ENCODE data around the gene RELA.

Gene RELA

DNA sequence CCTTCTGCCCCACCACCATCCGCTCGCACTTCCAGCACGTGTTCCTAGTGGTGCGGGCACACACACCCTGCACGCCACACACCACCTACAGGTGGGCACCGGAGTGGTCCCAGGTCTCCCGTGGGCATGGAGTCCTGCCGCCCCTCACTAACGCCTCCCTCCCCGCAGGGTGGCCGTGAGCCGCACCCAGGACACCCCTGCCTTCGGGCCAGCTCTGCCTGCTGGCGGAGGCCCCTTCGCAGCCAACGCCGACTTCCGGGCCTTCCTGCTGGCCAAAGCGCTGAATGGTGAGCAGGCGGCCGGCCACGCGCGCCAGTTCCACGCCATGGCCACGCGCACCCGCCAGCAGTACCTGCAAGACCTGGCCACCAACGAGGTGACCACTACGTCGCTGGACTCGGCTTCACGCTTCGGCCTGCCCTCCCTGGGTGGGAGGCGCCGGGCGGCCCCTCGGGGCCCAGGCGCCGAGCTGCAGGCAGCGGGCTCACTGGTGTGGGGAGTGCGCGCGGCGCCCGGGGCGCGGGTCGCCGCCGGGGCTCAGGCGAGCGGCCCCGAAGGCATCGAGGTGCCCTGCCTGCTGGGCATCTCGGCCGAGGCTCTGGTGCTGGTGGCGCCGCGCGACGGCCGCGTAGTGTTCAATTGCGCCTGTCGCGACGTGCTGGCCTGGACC lies 16.3 kb downstream of the RELA start (continued):
- TF ChIP-seq, protein P1, sequence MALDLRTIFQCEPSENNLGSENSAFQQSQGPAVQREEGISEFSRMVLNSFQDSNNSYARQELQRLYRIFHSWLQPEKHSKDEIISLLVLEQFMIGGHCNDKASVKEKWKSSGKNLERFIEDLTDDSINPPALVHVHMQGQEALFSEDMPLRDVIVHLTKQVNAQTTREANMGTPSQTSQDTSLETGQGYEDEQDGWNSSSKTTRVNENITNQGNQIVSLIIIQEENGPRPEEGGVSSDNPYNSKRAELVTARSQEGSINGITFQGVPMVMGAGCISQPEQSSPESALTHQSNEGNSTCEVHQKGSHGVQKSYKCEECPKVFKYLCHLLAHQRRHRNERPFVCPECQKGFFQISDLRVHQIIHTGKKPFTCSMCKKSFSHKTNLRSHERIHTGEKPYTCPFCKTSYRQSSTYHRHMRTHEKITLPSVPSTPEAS (tag by site-specific recombination; IDR thresholded peaks at IDR 0.05), result no peak
- TF ChIP-seq ZNF544 (tag by site-specific recombination; IDR thresholded peaks at IDR 0.05) (no peak), EGR2 (tag by site-specific recombination; IDR thresholded peaks at IDR 0.05; ENCODE audit: low read depth) (no peak), ZBTB20 (tag by site-specific recombination; IDR thresholded peaks at IDR 0.05) (no peak), ZNF24 (tag by site-specific recombination; IDR thresholded peaks at IDR 0.05) (no peak), ZBTB17 (tag by site-specific recombination; IDR thresholded peaks at IDR 0.05) (no peak), WT1 (tag by site-specific recombination; IDR thresholded peaks at IDR 0.05) (no peak), ZNF654 (tag by site-specific recombination; IDR thresholded peaks at IDR 0.05; ENCODE audit: low read depth) (no peak)
- TF ChIP-seq, protein P2, sequence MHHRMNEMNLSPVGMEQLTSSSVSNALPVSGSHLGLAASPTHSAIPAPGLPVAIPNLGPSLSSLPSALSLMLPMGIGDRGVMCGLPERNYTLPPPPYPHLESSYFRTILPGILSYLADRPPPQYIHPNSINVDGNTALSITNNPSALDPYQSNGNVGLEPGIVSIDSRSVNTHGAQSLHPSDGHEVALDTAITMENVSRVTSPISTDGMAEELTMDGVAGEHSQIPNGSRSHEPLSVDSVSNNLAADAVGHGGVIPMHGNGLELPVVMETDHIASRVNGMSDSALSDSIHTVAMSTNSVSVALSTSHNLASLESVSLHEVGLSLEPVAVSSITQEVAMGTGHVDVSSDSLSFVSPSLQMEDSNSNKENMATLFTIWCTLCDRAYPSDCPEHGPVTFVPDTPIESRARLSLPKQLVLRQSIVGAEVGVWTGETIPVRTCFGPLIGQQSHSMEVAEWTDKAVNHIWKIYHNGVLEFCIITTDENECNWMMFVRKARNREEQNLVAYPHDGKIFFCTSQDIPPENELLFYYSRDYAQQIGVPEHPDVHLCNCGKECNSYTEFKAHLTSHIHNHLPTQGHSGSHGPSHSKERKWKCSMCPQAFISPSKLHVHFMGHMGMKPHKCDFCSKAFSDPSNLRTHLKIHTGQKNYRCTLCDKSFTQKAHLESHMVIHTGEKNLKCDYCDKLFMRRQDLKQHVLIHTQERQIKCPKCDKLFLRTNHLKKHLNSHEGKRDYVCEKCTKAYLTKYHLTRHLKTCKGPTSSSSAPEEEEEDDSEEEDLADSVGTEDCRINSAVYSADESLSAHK (tag by site-specific recombination; IDR thresholded peaks at IDR 0.05), result no peak
- TF ChIP-seq, protein P3, sequence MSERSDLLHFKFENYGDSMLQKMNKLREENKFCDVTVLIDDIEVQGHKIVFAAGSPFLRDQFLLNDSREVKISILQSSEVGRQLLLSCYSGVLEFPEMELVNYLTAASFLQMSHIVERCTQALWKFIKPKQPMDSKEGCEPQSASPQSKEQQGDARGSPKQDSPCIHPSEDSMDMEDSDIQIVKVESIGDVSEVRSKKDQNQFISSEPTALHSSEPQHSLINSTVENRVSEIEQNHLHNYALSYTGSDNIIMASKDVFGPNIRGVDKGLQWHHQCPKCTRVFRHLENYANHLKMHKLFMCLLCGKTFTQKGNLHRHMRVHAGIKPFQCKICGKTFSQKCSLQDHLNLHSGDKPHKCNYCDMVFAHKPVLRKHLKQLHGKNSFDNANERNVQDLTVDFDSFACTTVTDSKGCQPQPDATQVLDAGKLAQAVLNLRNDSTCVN (tag by site-specific recombination; optimal IDR thresholded peaks at IDR 0.05), result no peak

DNA sequence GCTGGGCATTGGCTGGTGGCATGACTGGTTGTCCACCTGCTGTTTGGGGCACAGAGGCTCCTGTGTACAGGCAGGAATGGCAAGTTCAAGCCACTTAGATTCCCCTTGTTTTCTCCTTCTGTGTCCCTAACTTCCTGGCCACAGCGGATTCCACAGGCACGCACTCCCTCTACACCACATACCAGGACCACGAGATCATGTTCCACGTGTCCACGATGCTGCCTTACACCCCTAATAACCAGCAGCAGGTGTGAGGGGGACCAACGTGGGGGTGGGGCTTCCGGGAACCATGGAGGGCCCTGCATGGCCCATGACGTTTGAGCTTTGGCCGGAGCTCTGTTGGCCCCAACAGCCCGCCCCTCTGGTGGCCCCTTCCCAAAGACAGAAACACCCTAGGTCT lies 17.0 kb downstream of the RELA start:
- no peak for TF ChIP-seq ZNF629 (tag by site-specific recombination; IDR thresholded peaks at IDR 0.05)
- no peak for TF ChIP-seq ZNF155 (tag by site-specific recombination; IDR thresholded peaks at IDR 0.05)
- TF ChIP-seq, protein P4, sequence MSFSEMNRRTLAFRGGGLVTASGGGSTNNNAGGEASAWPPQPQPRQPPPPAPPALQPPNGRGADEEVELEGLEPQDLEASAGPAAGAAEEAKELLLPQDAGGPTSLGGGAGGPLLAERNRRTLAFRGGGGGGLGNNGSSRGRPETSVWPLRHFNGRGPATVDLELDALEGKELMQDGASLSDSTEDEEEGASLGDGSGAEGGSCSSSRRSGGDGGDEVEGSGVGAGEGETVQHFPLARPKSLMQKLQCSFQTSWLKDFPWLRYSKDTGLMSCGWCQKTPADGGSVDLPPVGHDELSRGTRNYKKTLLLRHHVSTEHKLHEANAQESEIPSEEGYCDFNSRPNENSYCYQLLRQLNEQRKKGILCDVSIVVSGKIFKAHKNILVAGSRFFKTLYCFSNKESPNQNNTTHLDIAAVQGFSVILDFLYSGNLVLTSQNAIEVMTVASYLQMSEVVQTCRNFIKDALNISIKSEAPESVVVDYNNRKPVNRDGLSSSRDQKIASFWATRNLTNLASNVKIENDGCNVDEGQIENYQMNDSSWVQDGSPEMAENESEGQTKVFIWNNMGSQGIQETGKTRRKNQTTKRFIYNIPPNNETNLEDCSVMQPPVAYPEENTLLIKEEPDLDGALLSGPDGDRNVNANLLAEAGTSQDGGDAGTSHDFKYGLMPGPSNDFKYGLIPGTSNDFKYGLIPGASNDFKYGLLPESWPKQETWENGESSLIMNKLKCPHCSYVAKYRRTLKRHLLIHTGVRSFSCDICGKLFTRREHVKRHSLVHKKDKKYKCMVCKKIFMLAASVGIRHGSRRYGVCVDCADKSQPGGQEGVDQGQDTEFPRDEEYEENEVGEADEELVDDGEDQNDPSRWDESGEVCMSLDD (tag by site-specific recombination; IDR thresholded peaks at IDR 0.05), result no peak
- TF ChIP-seq, protein P5, sequence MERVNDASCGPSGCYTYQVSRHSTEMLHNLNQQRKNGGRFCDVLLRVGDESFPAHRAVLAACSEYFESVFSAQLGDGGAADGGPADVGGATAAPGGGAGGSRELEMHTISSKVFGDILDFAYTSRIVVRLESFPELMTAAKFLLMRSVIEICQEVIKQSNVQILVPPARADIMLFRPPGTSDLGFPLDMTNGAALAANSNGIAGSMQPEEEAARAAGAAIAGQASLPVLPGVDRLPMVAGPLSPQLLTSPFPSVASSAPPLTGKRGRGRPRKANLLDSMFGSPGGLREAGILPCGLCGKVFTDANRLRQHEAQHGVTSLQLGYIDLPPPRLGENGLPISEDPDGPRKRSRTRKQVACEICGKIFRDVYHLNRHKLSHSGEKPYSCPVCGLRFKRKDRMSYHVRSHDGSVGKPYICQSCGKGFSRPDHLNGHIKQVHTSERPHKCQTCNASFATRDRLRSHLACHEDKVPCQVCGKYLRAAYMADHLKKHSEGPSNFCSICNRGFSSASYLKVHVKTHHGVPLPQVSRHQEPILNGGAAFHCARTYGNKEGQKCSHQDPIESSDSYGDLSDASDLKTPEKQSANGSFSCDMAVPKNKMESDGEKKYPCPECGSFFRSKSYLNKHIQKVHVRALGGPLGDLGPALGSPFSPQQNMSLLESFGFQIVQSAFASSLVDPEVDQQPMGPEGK (tag by site-specific recombination; IDR thresholded peaks at IDR 0.05), result no peak
- TF ChIP-seq ZNF830 (tag by site-specific recombination; IDR thresholded peaks at IDR 0.05; ENCODE audit: low read depth), result no peak
- no peak for TF ChIP-seq ZNF221 (tag by site-specific recombination; IDR thresholded peaks at IDR 0.05; ENCODE audit: borderline replicate concordance)
- TF ChIP-seq ZFP69B (tag by site-specific recombination; IDR thresholded peaks at IDR 0.05), result no peak
- no peak for TF ChIP-seq HOXA7 (CRISPR knock-in tag; IDR thresholded peaks at IDR 0.05; ENCODE audit: borderline replicate concordance)
- TF ChIP-seq YY2 (tag by site-specific recombination; IDR thresholded peaks at IDR 0.05), result no peak
- TF ChIP-seq, protein P6, sequence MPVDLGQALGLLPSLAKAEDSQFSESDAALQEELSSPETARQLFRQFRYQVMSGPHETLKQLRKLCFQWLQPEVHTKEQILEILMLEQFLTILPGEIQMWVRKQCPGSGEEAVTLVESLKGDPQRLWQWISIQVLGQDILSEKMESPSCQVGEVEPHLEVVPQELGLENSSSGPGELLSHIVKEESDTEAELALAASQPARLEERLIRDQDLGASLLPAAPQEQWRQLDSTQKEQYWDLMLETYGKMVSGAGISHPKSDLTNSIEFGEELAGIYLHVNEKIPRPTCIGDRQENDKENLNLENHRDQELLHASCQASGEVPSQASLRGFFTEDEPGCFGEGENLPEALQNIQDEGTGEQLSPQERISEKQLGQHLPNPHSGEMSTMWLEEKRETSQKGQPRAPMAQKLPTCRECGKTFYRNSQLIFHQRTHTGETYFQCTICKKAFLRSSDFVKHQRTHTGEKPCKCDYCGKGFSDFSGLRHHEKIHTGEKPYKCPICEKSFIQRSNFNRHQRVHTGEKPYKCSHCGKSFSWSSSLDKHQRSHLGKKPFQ (tag by site-specific recombination; IDR thresholded peaks at IDR 0.05), result no peak
- no peak for TF ChIP-seq ZNF549 (tag by site-specific recombination; IDR thresholded peaks at IDR 0.05)
- TF ChIP-seq ZNF10 (tag by site-specific recombination; IDR thresholded peaks at IDR 0.05), result no peak
- no peak for TF ChIP-seq ZNF626 (tag by site-specific recombination; IDR thresholded peaks at IDR 0.05)
- TF ChIP-seq ZNF366 (tag by site-specific recombination; conservative IDR thresholded peaks at IDR 0.05), result no peak
- TF ChIP-seq ZBTB7A (tag by site-specific recombination; IDR thresholded peaks at IDR 0.05; ENCODE audit: low read depth), result no peak
- TF ChIP-seq OVOL3 (tag by site-specific recombination; IDR thresholded peaks at IDR 0.05), result no peak
- Histone ChIP-seq H3K4me3 (ENCODE audit: low read depth, low read length) (no peak overlapping the region), H3K36me3 (ENCODE audit: control insufficient read depth in 2 of 2, insufficient read depth in 1 of 2, low read length in 2 of 2) (peaks cover 0 to 52% of the 10 kb centered on the region in 2 experiments; a peak in 1 of 3 replicates), H3K9me3 (ENCODE audit: control insufficient read depth, insufficient read depth, low read depth, low read length) (no peaks in the 10 kb centered on the region), H3K27ac (ENCODE audit: extremely low read depth, low read depth, low read length) (no peak overlapping the region), H3K4me1 (ENCODE audit: control insufficient read depth, insufficient read depth, low read length) (no peaks in the 10 kb centered on the region)
- CTCF ChIA-PET, result no interaction called here
- POLR2A ChIA-PET, result interaction anchor here (1.1 kb wide), 1 partner anchor 31 kb away, joined by 3 read pairs; the partner anchor contains the start of gene PCNX3

Data from HEK293 (cell line).